HG02759 (cell line): ENCODE data around the gene DENND1A.

Source experiments
- ATAC-seq: cut with Tn5 transposase; IDR thresholded peaks from one replicate; pipeline ENCODE4 v1.9.1; 2021; ENCODE audit warnings: mild to moderate bottlenecking, moderate library complexity; ENCODE audit not compliant: unreplicated experiment

Gene DENND1A

DNA sequence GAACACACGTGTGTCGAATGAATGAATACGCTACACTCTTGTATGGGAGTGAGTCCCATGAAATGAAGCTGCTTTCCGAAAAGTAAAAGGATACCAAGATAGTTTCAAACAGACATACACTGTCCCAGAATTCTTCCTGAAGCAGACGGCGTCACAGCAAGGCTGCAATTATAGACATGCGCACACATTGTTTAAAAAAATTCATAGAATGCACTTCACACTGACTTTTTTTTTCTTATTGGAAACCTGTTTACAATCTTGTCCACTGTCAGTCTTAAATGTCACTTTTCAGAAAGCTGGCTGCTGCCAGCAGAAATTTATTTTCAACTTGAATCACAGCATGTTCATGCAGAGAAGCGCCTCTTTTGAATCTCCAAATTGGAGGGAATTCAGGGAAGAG lies 449.1 kb downstream of the DENND1A start:
- ATAC-seq, result no peak

DNA sequence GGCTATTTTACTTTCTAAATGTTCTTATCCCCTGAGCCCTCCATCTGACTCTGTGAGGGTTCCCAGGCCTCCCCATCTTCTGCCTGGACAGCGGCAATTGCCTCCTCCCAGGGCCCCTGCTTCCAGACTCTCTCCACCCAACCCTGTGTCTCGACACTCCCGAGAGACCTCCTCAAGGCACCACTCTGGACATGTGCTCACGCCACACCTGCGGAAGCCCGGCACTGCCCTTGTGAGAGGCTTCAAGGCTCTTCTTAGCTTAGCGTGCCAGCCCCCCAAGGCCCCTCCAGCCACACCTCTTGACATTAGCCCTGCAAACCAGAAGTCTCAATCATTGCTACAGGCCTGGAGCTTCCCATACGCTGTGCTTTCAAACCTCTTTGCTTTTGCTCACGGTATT lies 449.8 kb downstream of the DENND1A start:
- ATAC-seq, result no peak

DNA sequence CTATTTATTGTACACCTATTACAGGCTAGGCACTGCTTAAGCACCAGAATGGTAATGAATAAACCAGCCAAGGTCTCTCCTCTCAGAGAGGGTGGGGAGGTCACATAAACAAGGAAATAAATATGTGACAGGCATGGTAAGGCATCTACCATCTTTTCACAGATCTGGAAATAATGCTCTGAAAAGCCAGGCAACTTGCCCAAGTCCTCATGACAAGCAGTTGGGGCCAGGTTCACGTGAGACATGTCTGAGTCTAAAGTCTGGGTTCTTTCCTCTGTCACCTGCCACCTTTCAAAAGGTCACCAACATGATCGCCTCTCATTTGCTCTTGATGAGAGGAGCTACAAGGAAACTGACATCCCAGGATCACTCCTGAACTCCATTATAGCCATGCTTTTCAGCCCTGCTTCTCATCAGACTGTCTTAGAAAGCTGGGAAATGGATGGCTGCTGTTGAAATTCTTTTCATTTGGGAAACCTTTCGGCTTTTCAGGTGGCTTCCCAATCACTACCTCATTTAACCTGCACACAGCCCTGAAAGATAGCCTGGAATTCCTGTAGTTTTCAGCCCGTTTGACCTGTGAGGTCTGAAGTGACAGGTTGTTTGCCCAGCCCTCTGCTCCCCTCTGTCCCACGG lies 450.8 kb downstream of the DENND1A start:
- ATAC-seq, result no peak

DNA sequence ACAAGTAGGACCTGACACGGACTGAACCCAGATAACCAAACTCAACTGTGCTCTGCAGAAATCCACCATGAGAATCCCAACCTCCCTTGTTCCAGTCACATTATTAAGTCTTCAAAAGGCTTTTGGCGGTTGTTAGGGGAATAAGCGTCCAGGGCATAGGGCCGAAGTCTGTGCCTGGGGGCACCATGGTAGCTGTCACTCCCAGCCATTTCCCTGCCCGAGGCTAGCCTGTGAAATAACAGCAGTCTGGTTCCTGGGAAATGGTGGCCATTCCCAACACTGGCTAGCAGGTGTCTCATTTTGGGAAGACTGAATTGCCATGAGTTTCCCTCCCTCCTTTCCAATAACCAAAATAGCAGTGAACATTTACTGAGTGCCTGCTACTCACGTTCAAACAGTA lies 451.8 kb downstream of the DENND1A start:
- no peak for ATAC-seq

DNA sequence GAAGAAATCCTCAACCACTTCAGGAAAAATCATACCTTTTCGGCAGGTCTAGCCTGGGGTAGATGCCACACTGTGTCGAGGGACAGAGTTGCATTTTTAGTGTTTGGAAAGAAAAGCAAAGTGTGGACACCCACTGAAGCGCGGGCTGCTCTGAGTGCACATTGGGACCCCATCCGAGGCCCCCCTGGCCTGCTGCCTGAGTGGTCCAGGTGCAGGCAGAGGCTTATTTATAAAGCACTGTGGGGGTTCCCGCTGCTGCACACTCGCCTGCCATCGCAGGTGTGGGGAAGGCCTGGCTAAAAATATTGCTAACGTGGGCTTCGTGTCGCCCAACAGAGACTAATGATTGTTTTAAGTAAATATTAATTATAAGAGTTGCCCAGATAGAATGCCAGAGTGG lies 454.5 kb downstream of the DENND1A start:
- no peak for ATAC-seq

DNA sequence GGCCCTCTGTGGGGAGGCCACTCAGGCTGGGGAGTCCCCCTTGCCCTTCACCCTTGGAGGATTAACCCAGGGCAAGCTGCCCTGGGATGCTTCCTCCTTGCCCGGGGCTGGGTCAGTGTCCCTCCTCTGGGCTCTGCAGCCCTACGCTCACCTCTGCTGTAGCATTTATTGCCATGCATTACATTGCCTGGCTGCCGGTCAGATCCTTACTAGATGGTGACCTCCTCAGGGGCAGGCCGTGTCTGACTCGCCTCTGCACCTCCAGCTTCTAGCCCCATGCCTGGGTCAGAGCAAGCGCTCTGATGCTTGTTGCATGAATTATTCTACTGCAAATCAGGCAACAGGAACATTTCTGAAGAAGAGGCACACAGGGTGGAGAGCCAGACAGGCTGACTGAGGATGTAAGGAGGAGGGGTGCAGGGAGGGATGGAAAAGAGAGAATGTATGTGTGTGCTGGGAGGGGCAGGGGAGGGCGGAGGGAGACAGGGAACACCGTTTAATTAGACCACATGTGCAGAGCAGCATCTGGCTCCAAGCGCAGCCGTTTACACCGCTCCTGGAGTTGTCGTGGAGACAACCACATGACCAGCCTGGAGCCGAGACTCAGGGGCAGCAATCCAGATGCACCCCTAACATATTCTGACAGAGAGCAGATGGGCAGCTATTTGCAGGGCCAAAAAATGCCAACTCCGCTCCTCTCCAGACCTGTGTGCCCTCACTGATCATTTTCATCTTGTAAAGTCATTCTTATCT lies 456.9 kb downstream of the DENND1A start:
- no peak for ATAC-seq

DNA sequence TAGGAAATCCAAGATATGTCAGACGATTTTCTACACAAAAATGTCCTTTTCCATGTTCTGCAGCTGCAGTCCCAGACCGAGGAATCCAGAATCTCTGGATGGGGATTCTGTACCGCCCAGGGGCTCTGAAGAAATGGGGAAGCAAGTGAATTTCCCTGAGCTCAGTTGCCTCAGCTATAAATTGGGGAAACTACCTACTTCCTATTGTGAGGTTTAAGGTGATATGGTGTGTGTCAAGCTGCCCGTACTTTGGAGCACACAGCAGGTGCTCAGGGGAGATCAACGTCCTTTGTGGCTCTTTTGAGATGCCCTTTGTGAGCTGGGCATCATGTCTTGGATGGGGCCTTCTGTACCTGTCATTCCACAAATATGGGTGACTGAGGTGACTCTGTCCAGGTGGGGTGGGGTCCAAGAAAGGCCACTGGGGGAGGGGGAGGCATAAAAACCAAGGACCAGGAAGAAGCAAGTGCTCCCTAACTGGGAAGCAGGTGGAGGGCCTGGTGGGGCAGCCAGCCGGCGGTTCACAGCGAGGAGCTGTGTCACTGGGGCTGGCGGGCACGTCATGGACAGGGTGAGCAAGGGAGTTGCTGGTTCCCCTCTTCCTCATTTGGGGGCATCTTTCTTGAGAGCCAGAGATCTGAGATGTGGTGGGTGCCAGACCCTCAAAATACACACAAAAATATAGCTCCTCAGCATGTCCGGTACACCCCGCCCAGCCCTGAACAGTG lies 457.9 kb downstream of the DENND1A start:
- ATAC-seq, result no peak

DNA sequence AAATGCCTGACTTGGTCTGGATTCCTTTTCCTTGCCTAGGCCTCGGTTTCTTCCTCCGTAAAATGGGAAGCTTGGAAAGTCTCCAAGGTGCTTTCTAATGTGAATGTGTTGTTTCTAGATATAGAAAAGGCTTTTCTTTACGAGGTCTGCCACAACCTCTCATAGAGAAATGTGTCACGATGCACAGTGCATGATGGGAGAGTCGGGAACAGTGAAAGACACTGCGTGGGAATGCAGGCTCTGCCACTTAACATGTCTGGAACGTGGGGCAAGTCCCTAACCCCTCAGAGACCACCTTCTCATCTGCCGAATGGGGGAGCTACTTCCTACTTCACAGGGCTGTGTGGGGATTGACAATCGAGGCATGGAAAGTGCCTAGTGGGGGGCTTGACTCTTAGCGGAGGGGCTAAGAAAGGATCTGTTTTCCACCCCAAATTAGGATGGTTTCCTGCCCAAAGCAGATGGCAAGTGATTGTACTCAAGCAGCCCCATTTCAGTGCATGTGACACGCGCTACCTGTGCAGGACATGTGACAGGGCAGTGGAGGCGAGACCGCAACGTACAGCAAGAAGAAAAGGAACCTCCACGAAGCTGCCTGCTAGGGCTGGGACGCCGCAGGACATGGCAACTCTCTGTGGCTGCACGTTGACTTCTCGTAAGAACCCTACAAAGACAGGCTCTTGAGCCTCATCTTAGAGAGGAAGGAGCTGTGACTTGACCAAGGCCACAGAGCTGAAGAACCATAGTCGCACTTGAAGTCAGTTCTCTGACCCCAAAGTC lies 458.7 kb downstream of the DENND1A start:
- ATAC-seq, result no peak

DNA sequence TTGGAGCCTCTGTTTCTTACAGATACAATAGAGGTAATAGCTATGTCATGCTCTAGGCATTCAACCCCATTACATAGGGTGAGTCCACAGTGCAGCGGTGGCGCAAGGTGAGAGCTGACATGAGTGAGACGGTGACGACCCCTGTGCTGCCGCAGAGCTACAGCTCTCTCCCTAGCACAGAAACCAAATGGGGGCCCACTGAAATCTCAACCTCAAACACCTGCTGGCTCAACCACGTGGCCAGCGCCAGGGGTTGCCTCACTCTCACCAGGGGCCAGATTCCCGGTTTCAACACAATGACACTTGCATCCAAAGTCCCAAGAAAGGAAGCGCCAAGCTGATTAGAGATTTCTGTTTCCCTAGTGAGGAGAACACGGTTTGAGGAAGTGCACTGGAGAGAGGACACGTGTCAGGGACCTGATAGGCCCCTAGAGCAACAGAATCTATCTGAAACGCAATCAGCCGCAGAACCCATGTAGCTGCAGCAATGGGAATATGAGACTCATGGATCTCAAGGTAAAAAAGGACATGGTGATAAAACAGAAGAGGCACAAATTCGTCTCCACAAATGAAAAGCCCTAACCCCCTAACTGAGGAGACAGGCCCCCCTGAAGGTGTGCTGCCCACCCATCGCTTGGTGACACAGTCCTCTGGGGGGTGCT lies 459.7 kb downstream of the DENND1A start:
- ATAC-seq, result no peak

DNA sequence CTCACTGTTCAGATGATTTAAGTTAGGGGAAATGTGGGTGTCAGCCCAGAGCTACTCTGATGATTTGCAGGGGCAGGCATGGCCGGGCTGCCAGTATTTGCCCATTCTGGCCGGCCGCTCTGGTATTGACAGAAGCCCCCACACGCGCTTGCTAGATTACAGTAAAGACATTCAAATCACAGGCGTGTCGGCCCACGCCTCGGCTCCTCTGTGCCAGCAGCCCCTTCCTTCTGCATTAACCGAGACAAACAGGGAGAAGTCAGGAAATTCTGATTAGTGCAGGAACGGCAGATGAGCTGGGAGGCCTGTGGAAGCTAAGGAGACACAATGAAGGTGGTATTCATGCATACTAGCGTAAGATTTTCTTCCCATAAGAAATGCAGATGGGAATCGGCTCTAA lies 460.6 kb downstream of the DENND1A start:
- ATAC-seq, result no peak

DNA sequence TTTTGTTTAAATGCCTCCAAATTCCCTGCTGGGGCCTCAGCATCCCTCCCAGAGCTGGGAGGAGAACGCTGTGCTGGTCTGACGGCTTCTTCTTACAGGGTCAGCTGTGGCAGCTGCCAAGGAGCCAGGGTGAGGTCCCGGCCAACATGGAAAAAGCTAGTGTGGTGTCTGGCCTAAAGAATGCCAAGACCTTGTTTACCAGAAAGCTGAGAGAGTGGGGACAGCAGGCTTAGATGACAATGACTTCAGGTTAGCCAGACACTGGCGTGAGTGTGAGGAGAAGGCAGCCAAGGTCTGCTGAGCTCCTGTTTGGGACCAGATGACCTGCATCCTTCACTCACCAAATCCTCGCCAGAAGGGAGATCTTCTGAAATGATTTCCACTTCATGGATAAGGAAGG lies 461.4 kb downstream of the DENND1A start:
- no peak for ATAC-seq

DNA sequence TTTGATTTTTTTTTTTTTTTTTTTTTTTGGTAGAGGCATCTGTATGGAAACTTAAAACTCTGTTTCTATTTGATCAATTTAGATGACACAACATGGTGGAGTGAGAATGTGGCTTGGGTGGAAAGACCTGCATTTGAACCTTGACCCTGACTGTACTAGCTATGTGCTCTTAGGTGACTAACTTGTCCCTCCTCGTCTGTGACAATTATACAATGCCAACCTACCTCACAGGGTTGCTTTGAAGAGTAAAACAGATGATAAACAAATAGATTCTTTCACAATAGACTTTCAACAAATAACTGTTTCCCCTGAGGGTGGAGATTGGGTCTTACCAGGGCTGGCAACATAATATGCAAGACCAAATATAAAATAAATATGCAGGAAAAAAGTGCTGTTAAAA lies 464.6 kb downstream of the DENND1A start:
- no peak for ATAC-seq

DNA sequence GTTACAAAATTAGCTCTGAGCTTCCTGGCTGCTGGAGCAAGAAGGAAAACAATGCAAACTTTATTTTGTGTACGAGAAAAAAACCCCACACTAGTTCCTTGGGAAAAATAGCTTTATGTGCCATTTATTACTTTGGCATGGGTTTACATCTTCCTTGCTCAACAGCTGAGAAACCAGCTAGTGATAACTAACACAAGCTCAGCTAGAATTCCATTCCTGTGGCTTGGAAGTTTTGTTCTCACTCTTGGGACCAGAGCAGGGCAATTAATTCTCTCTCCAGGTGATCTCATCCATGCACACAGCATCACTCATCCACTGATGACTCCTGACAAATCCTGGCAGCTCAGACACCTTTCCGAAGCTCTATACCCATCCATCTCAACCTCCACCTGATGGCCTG lies 469.8 kb downstream of the DENND1A start:
- no peak for ATAC-seq

DNA sequence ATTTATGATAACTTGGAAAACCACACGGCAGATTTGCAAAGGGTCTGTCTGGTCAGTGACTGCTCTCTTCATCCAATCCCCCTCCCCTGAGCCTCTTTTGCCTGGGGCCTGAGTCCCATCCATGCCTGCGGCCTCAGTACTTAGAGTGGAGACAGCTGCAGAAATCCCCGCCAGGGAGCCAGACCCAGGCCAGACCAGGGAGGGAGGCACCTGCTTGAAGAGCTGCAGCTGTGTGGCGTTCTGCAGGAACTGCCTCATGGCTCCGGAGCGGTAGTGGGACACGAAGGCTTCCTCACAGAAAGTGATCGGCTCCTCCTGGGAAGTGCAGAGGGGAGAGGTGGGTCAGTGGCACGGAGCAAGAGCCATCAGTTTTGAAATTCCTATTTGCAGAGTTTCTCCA lies 472.3 kb downstream of the DENND1A start:
- ATAC-seq, result no peak

DNA sequence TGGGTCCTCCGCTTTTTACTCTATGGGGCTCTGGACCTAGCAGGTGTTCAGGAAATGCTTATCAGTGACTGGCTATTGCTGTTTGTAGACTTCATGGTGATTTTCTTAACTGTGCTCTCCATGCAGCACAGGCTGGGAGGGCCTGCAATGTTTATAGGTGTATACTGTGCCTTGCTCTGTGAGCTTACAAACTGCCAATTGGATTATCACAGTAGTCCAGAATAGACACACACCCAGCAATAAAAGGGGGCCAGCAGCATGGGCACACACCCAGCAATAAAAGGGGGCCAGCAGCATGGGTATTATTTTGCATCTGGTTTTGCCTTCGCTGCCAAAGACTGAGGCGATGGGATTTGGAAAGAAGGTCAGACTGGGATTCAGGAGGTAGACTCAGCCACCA lies 473.9 kb downstream of the DENND1A start:
- no peak for ATAC-seq

DNA sequence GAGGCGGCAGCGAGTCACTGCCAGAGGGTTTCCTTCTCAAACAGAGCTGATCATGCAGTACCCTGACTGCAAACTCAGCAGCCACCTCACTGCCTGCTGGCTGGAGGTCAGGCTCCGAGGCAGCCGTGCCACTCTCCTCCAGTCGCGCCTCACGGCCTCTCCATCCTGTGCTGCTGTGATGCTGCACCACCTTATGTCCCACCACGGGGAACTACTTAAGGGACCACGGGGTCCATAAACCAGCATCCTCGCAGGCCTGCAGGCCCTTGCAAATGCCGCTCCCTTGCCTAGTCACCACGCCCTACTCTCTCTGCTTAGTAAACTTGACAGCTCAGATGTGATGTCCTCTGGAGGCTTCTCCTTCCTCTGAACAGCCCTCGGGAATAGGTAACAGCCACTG lies 474.7 kb downstream of the DENND1A start:
- ATAC-seq, result no peak

DNA sequence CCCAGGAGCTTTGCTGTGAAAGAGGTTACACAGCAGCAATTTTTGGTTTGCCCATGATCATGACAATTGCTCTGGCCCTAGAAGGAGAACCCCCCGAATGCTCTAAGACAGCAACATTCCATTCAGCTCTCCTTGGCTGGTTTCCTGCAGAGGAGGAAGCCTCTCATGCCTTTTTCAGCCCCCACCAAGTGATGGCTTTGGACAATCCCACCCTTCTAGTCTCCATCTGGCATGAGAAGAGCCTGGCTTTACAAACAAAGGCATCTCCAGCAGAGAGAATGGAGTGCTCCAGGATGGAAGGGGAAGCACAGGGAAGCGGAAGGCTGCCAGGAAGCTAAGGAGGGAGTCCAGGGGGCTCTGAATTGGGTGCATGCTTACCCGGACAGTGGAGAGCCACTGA lies 475.6 kb downstream of the DENND1A start:
- no peak for ATAC-seq

DNA sequence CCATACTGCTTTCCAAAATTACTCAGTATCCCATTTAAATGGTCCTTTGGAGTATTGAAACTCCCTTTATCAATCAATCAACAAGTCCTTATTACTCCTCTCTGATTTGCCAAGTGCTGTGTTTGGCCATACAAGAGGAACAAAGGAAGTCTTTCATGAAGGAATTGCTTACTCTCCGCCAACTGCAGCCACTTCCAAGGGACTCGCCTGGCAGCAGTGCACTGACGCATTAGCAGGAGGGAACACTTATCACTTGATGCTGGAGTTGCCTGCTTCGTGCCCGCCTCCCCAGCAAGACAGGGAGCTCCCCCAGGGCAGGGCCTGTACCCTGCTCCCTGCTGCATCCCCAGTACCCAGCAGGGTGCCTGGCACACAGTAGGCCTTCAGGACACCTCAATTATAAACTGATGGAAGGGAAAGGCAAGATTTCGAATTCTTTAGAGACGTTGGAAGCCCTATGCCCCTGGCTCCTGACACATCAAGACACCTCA lies 476.1 kb downstream of the DENND1A start:
- no peak for ATAC-seq

DNA sequence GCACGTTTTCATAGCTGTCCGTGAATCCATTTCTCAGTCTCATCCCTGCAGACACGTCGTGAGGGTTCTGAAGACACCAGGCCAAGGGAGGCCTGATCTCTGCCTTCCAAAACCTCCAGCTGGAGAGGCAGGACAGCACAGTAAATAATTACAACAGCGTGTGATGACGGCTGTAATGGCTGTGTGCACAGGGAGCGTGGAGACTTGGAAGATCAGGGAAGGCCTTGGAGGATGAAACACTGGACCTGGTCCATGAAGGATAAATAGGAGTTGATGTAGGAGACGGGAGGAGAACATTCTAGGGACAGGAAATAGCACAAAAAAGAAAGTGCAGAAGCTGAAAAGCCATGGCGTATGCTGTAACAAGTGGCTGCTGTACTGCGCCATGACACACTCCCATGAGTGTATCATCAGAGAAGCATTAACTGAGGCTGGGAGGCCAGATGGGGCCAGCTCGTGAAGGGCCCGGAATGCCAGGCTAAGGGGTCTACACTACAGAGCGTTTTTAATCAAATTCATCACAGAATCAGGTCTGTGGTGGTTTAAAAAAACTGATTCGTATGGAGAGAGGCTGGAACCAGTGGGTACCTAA lies 476.8 kb downstream of the DENND1A start:
- no peak for ATAC-seq

DNA sequence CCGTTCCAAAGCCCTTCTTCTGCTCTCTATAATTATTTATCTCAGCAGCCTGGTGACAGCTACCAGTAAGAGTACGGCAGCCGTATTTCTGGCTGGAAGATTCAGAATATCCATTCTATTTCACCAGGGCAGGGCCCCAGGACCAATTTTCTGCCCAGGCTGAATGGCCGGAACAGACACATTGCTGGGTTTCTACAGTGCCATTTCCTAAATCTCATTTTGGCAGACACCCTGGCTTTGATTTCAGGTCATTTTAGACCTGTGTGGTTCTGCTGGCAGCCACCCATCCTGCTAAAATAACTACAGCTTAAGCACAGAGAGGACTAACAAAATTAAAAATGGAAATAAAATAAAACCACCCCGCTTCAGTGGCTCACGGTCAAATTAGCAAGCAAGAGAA lies 478.9 kb downstream of the DENND1A start:
- no peak for ATAC-seq
